Left lung (tissue), 10 donors: Measurements from ENCODE around the gene ADA. TPM values are rescaled to one million over a fixed set of nuclear protein-coding genes. Genes with fewer than 3 reads are reported as not detected.

ENCODE experiments used
- ATAC-seq: fragments of 200-7000 bp; cut with Tn5 transposase; one replicate; pipeline ENCODE4 v1.9.1; 2020; ENCODE audit warnings: moderate library complexity
- DNase-seq, 4 donors: peaks; one replicate each; pipeline ENCODE4 v3.0.0-alpha.2; 2013 to 2020
- H3K27ac ChIP-seq, 2 donors: fragments of 200-600 bp; sonication (generic) in 1 of 2; one replicate each; pipeline versions ENCODE4 v1.5.0 to v1.8.0; 2020 to 2021
- H3K27me3 ChIP-seq, 2 donors: fragments of 200-600 bp; sonication (generic) in 1 of 2; one replicate each; pipeline versions ENCODE4 v1.5.0 to v1.8.0; 2020 to 2021
- H3K36me3 ChIP-seq, 2 donors: fragments of 200-600 bp; sonication (generic) in 1 of 2; one replicate each; pipeline versions ENCODE4 v1.5.0 to v1.8.0; 2020 to 2021
- H3K4me1 ChIP-seq, 2 donors: fragments of 200-600 bp; one replicate each; pipeline ENCODE4 v1.8.0; 2021
- H3K4me3 ChIP-seq, 2 donors: fragments of 200-600 bp; sonication (generic) in 1 of 2; one replicate each; pipeline versions ENCODE4 v1.5.0 to v1.8.0; 2020 to 2021; ENCODE audit warnings: mild to moderate bottlenecking in 1 of 2
- H3K9me3 ChIP-seq, 2 donors: fragments of 200-600 bp; sonication (generic) in 1 of 2; one replicate each; pipeline versions ENCODE4 v1.5.0 to v1.8.0; 2020 to 2021
- CTCF ChIP-seq, 2 donors: fragments of 200-600 bp; sonication (generic) in 1 of 2; IDR thresholded peaks; one replicate each; pipeline versions ENCODE4 v1.5.0 to v1.8.0; 2021; ENCODE audit warnings: antibody characterized with exemption in 2 of 2
- intact Hi-C, 2 donors: fragments of 100-400 bp; cut with DNase I; formaldehyde crosslinking; loops; one replicate each; pipeline versions ENCODE4 v1.11.2 to v1.14.2; 2022
- polyA plus RNA-seq, 6 donors: library from polyadenylated mRNA; unstranded; fragments of 120-200 nt; gene quantifications; one replicate each; pipeline ENCODE4 v1.2.1, GENCODE V29; 2013; ENCODE audit not compliant: insufficient read length in 6 of 6
- total RNA-seq, 2 donors: library from RNA; stranded (reverse); fragmentation: NEBNext Ultra II Directional; extraction: Animal tissue kit (Norgen Biotek cat#: 25700); gene quantifications; one replicate each; pipeline ENCODE4 v1.2.1, GENCODE V29; 2021
- donor health status: DM: no; HTN: yes; CAD: no.
- donor health status: DM: no; HTN: no; CAD: no.

The ADA gene
- total and polyA plus RNA-seq, 8 donors: 5.4 to 15.5 (median 6.9) TPM

GRCh38 chr20:44615876-44616603 lies 35.5 kb downstream of the ADA start:
- peaks cover 0 to 67% of the 10 kb centered on the region in 2 donors for H3K36me3 ChIP-seq
- no peak for TF ChIP-seq CTCF (IDR thresholded peaks at IDR 0.05)
- H3K27ac ChIP-seq: peak overlapping the region in 1 of 2 donors; percentile 45
- no peaks in the 10 kb centered on the region for H3K27me3 ChIP-seq
- H3K4me3 ChIP-seq: no peak overlapping the region
- H3K4me1 ChIP-seq: peaks cover 0 to 26% of the 10 kb centered on the region in 2 donors
- DNase-seq (no peak), ATAC-seq (no peak)
- intact Hi-C loops: loop anchor here in 1 of 2 donors (10.0 kb wide), 1 partner anchor 231 kb away; no protein-coding TSS in a partner anchor
- H3K9me3 ChIP-seq: no peaks in the 10 kb centered on the region

- Histone ChIP-seq H3K9me3 (no peaks in the 10 kb centered on the region), H3K27ac (peak overlapping the region in 1 of 2 donors; percentile 45), H3K36me3 (peaks cover 0 to 60% of the 10 kb centered on the region in 2 donors), H3K4me1 (peaks cover 0 to 32% of the 10 kb centered on the region in 2 donors), H3K4me3 (no peak overlapping the region), H3K27me3 (no peaks in the 10 kb centered on the region)
- TF ChIP-seq CTCF (IDR thresholded peaks at IDR 0.05): no peak
- DNase-seq: peak in 1 of 4 donors; percentile 30
- intact Hi-C loops: loop anchor here in 1 of 2 donors (10.0 kb wide), 1 partner anchor 230 kb away; no protein-coding TSS in a partner anchor
- no peak for ATAC-seq
These were observed 36.2 kb downstream of the ADA start for GRCh38 chr20:44615169-44615791.

- no peaks in the 10 kb centered on the region for H3K9me3 ChIP-seq
- TF ChIP-seq CTCF (IDR thresholded peaks at IDR 0.05): no peak
- peaks cover 0 to 52% of the 10 kb centered on the region in 2 donors for H3K36me3 ChIP-seq
- peak overlapping the region in 1 of 2 donors; percentile 45 for H3K27ac ChIP-seq
- intact Hi-C loops: loop anchor here in 1 of 2 donors (10.0 kb wide), 1 partner anchor 230 kb away; no protein-coding TSS in a partner anchor
- peaks cover 4 to 39% of the 10 kb centered on the region in 2 donors for H3K4me1 ChIP-seq
- no peak overlapping the region for H3K4me3 ChIP-seq
- DNase-seq (no peak), ATAC-seq (no peak)
- no peaks in the 10 kb centered on the region for H3K27me3 ChIP-seq
These were observed 37.0 kb downstream of the ADA start for GRCh38 chr20:44614525-44614924.

GRCh38 chr20:44613575-44613974 lies 37.9 kb downstream of the ADA start:
- Histone ChIP-seq H3K27ac (no peak overlapping the region), H3K4me1 (peaks cover 7 to 49% of the 10 kb centered on the region in 2 donors), H3K9me3 (no peaks in the 10 kb centered on the region), H3K27me3 (no peaks in the 10 kb centered on the region), H3K4me3 (no peak overlapping the region), H3K36me3 (peaks cover 0 to 43% of the 10 kb centered on the region in 2 donors)
- DNase-seq (no peak), ATAC-seq (no peak)
- intact Hi-C loops: loop anchor here in 1 of 2 donors (10.0 kb wide), 1 partner anchor 229 kb away; no protein-coding TSS in a partner anchor
- no peak for TF ChIP-seq CTCF (IDR thresholded peaks at IDR 0.05)
